ENCODE results near the gene MYO15A.
A peak's percentile ranks its signal among the peaks of the same experiment; 100 is the strongest.

Gene MYO15A

GRCh38 chr17:18159551-18160120 lies 51.1 kb downstream of the MYO15A start:
- DNase-seq: no peak

- no peak for DNase-seq
These were observed 51.7 kb downstream of the MYO15A start for GRCh38 chr17:18160128-18160856.

- DNase-seq: no peak
These were observed 52.9 kb downstream of the MYO15A start for GRCh38 chr17:18161207-18162145.

- no peak for DNase-seq
These were observed 55.0 kb downstream of the MYO15A start for GRCh38 chr17:18163547-18163946.

- peak; percentile 49 to 55 for DNase-seq
These were observed 58.3 kb downstream of the MYO15A start for GRCh38 chr17:18166894-18167293.

- peak; percentile 44 to 50 for DNase-seq
These were observed 58.9 kb downstream of the MYO15A start for GRCh38 chr17:18167421-18167820.

- no peak for DNase-seq
These were observed 64.1 kb downstream of the MYO15A start for GRCh38 chr17:18172531-18173278.

GRCh38 chr17:18173740-18174139 lies 65.2 kb downstream of the MYO15A start:
- no peak for DNase-seq

- no peak for DNase-seq
These were observed 67.6 kb downstream of the MYO15A start for GRCh38 chr17:18176176-18176575.

GRCh38 chr17:18177133-18177532 lies 68.6 kb downstream of the MYO15A start:
- DNase-seq: no peak

- DNase-seq: no peak
These were observed 69.2 kb downstream of the MYO15A start for GRCh38 chr17:18177722-18178121.

- no peak for DNase-seq
These were observed 70.6 kb downstream of the MYO15A start for GRCh38 chr17:18179196-18179595.

GRCh38 chr17:18179804-18180203 lies 71.2 kb downstream of the MYO15A start:
- DNase-seq: no peak

GRCh38 chr17:18181358-18181757 lies 72.8 kb downstream of the MYO15A start:
- no peak for DNase-seq

GRCh38 chr17:18182110-18182977 lies 73.8 kb downstream of the MYO15A start:
- peak; percentile 25 to 47 for DNase-seq

GRCh38 chr17:18182978-18183333 lies 74.4 kb downstream of the MYO15A start:
- DNase-seq: peak; percentile 88 to 90

- peak; percentile 100 for DNase-seq
These were observed 75.0 kb downstream of the MYO15A start, which contains the start of gene ALKBH5 for GRCh38 chr17:18183334-18184142. Gene ALKBH5 (plus strand): TSS chr17:18183828. CDS start chr17:18184244, 416 bp downstream.

GRCh38 chr17:18184143-18185031 lies 75.8 kb downstream of the MYO15A start:
- peak; percentile 57 to 63 for DNase-seq

- DNase-seq: no peak
These were observed 76.8 kb downstream of the MYO15A start for GRCh38 chr17:18185391-18185790.
